AG08395 (cell line): Measurements from ENCODE around the gene ZNF488.
A peak's percentile ranks its signal among the peaks of the same experiment; 100 is the strongest.

Experiments
- DNase-seq: peaks from one replicate; pipeline ENCODE4 v3.0.0; 2012; ENCODE audit warnings: mixed read lengths, low spot score

ZNF488 gene

DNA sequence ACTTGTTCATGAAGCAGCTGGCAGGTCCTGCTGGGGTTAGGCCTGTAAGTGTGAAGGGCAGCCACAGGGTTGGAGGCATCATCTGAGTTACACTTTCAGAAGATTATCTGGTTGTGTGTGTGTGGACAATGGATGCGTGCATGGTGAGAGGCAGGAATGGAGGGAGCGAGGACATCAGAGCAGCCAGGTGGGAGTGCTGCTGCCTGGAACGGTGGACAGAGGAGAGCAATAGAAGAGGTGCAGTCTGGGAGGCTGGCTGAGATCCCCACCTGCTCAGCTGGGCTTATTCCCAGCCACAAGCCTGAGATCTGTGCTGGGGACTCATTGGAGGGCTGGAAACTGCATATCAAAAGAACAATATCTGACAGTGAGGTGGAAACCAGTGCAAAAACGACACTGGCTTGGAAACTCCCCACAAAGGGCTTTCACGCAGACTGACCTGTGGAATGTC is 17.9 kb downstream of the ZNF488 start:
- no peak for DNase-seq

GRCh38 chr10:47365431-47366180 is 18.5 kb downstream of the ZNF488 start:
- no peak for DNase-seq

- no peak for DNase-seq
Observed at GRCh38 chr10:47364911-47365310, 19.2 kb downstream of the ZNF488 start.

- no peak for DNase-seq
Observed at GRCh38 chr10:47364366-47364765, 19.7 kb downstream of the ZNF488 start.

- DNase-seq, result no peak
Observed at GRCh38 chr10:47363781-47364180, 20.3 kb downstream of the ZNF488 start.

DNA sequence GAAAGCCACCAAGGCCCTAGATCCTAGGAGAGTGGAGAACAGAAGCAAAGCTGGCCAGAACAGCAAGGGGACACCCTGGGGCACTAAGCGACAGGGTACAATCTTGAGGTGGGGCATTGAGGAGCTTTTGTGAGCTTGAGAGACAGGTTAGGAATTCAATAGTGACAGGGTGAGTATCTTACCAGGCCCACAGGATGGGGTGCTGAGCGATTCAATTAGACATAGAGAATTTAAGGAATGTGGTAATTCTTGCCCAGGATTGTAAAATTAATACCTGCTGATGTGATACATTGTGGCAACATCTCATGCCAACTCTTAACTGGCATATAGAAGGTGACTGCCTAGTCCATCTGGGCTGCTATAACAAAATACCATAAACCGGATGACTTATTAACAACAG is 21.9 kb downstream of the ZNF488 start:
- no peak for DNase-seq

GRCh38 chr10:47361293-47361692 is 22.8 kb downstream of the ZNF488 start:
- DNase-seq, result peak; percentile 52

DNA sequence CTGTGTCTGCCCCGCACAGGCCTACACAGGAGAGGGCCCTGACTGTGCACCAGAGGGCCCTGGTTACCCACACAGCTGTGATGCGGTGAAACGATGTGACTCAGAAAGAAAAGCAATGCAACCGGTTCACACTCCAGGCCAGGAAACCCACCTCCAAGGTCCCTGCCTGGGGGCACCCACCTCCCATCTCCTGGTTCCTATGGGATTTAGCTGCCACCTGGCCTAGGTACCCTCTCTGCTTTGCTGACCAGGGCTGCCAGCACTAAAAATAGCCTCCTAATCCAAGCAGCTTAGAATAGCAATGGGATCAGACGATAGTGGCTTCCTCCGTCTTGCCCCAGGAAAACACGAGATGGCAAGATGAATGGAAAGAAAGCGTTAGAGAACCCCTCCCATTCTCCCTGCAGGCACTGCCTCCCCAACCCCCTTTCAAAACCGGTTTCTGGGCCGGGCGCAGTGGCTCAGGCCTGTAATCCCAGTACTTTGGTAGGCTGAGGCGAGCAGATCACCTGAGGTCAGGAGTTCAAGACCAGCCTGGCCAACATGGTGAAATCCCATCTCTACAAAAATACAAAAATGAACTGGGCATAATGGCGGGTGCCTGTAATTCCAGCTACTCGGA is 23.6 kb downstream of the ZNF488 start:
- no peak for DNase-seq

DNA sequence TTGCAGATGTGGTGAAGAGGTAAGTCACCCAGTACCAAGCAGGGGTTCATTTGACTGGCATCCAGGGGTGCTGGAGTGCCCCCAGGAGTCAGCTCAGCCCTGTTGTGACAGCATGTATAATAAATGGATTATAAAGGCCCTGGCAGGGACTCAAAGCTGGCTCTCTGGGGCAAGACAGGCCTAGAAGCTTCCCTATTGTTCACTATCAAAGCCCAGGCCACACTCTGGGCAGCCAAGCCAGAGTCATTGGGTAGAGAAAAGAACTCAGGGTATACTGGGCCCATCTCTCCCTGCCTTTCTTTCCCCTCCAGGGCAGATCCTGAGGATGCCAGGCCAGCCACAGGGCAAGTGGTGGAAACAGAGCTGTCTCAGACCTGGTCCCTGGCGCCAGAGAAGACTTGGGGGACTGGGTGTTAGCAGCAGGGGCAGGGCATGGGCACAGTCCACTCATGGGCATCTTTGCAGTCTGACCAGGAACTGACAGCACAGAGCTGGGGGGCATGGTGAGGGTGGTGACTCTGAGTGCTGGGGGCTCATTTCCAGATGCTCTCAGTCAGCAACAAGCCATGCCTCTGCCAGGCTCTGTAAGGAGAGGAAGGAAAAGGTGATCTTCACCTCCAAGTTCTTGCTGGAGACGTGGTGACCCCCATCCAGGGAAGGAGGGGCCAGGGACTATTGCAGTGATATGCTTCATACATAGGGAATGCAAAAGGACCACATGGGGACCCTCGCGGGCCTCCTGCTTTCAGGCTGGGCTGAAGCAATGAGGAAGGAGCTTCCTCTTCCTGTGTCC is 24.3 kb downstream of the ZNF488 start:
- no peak for DNase-seq

- DNase-seq, result no peak
Observed at GRCh38 chr10:47359101-47359500, 25.0 kb downstream of the ZNF488 start.

- DNase-seq, result no peak
Observed at GRCh38 chr10:47358457-47358856, 25.6 kb downstream of the ZNF488 start.

DNA sequence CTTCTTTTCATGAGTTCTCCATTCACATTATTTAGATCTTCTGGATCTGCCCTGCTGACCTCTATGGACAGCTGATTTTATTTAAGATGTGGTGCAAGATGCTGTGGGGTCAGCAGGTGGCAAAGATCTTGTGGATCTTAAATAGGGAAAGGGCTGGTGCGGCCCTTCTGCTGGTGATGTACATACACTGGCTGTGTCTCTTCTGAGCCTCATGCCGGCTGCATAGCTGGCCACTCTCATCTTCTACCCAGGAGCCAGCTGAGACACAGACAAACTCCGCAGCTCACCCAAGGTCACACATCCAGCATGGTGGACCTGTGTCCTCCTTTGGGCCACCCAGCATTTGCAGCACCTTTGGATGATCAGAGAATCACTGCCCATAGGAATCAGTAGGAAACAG is 26.2 kb downstream of the ZNF488 start:
- DNase-seq, result no peak

GRCh38 chr10:47357131-47357582 is 26.9 kb downstream of the ZNF488 start:
- DNase-seq, result no peak

DNA sequence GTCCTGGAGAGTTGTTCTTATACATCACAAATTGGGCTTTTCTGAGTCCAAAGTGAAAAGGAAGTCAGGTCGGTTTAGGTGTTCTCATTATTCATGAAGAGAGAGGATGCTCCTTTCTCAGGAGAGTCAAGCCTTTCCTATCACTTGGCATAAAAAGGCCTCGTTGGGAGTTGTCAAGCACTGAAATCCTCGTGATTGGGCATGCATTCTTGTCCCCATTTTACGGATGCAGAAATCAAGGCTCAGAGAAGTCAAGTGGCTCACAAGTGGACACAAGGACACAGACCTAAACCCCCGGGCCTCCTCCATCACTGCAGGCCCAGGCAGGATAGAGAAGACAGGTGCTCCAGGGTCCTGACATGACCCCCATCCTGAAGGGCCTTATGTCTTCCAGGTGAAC is 27.4 kb downstream of the ZNF488 start:
- DNase-seq, result no peak

DNA sequence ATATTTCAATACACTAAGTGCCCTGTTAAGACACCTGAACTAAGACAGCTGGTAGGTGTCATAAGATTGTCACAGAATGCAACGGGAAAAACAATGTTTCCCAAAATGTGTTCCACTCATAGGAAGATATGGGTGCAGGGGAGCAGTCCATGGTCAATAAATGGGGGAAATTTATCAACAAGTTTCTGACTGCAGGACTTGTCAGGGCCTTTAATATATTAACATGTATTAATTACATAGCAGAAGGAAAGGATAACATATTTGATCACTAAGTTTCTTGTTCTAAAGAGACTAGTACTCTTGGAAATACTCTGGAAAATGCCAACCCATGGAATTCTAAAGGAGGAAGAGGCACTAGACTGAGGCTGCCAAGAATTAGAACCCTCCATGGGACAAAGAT is 29.2 kb downstream of the ZNF488 start:
- no peak for DNase-seq

GRCh38 chr10:47354165-47354564 is 29.9 kb downstream of the ZNF488 start:
- no peak for DNase-seq

DNA sequence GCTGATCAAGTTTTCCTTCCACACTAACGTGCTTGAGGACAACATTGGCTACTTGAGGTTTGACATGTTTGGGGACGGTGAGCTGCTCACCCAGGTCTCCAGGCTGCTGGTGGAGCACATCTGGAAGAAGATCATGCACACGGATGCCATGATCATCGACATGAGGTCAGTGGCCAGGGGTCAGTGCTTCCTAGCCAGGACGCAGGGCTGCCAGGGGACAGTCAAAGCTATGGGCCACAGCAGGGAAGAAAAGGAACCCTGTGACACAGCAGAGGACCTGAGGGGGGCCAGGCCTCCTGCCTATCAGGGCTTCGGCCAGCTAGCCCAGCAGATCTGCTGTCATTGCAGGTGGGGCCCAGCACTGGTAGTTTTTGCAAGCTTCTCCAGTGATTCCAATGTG is 30.7 kb downstream of the ZNF488 start:
- no peak for DNase-seq

- no peak for DNase-seq
Observed at GRCh38 chr10:47351899-47352815, 31.9 kb downstream of the ZNF488 start.

DNA sequence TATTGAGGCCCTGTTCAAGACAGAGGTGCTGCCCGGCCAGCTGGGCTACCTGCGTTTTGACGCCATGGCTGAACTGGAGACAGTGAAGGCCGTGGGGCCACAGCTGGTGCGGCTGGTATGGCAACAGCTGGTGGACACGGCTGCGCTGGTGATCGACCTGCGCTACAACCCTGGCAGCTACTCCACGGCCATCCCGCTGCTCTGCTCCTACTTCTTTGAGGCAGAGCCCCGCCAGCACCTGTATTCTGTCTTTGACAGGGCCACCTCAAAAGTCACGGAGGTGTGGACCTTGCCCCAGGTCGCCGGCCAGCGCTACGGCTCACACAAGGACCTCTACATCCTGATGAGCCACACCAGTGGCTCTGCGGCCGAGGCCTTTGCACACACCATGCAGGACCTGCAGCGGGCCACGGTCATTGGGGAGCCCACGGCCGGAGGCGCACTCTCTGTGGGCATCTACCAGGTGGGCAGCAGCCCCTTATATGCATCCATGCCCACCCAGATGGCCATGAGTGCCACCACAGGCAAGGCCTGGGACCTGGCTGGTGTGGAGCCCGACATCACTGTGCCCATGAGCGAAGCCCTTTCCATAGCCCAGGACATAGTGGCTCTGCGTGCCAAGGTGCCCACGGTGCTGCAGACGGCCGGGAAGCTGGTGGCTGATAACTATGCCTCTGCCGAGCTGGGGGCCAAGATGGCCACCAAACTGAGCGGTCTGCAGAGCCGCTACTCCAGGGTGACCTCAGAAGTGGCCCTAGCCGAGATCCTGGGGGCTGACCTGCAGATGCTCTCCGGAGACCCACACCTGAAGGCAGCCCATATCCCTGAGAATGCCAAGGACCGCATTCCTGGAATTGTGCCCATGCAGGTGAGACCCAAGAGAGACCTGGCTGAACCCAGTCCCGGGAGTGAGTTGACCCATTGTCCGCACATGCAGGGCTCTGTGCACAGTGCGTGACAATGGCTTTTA is 33.1 kb downstream of the ZNF488 start:
- no peak for DNase-seq

DNA sequence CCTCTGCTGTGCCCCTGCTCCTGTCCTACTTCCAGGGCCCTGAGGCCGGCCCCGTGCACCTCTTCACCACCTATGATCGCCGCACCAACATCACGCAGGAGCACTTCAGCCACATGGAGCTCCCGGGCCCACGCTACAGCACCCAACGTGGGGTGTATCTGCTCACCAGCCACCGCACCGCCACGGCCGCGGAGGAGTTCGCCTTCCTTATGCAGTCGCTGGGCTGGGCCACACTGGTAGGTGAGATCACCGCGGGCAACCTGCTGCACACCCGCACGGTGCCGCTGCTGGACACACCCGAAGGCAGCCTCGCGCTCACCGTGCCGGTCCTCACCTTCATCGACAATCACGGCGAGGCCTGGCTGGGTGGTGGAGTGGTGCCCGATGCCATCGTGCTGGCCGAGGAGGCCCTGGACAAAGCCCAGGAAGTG is 34.1 kb downstream of the ZNF488 start:
- no peak for DNase-seq

GRCh38 chr10:47349516-47349915 is 34.6 kb downstream of the ZNF488 start:
- DNase-seq, result no peak
